Measurements from ENCODE around the gene OR1N2.
"Not testable (repeated sequence)": the region's sequence is repeated elsewhere in the genome, so short reads cannot be mapped to it uniquely, and the experiment has no call there.

OR1N2 gene, protein sequence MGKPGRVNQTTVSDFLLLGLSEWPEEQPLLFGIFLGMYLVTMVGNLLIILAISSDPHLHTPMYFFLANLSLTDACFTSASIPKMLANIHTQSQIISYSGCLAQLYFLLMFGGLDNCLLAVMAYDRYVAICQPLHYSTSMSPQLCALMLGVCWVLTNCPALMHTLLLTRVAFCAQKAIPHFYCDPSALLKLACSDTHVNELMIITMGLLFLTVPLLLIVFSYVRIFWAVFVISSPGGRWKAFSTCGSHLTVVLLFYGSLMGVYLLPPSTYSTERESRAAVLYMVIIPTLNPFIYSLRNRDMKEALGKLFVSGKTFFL

DNA sequence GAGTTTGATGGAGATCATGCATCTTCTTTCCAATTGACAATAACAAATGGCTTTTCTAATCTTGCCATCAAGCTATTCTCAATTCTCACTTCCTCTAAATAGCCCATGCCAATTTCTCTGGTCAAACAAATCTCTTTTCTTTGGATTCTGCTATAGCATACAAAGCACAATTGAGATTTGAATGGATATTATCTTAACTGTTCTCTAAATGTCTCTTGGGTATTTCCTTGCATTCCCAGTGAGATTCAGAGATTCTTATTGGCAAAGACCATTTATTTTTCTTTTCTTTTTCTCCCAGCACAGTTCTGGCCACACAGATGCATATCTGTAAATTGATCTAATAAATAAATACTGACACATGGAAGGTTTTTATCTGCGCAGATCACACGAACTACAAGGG is at the start of gene OR1N2:
TSS of gene OR1N2 (plus strand) at position 301 of the 400 bp plus-strand sequence. CDS start 100 bp downstream, outside the sequence.
- no peak for DNase-seq

DNA sequence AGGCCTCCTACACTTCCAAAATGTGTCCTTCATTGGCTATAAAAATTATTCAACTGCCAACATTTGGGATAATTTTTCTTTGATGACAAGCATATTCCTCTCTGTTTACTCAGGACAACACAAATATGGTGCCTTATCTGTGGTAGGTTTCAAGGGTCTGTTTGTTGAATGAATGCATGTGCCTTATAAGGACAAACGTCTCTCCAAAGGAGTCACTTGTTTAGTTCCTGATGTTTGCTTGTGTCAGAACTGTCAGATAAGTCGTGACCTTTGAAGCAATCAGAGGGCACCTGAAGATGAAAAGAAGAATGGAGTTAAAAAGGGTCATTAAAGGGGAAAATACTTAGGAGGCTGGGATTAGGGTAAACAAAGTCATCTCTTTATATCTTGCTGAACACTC is 45.9 kb upstream of the OR1N2 start:
- no peak for DNase-seq

DNA sequence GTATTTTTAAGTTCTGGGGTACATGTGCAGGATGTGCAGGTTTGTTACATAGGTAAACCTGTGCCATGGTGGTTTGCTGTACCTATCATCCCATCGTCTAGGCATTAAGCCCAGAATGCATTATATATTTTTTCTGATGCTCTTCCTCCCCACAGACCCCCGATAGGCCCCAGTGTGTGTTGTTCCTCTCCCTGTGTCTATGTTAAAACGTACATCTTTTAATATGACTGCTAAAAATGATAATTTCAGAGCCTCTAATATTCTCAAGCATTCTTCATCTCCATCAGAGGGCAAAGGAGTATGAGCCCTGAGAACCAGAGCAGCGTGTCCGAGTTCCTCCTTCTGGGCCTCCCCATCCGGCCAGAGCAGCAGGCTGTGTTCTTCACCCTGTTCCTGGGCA is 42.4 kb upstream of the OR1N2 start, which contains the start of gene OR1J2:
TSS of gene OR1J2 (plus strand) at position 301 of the 400 bp plus-strand sequence. CDS start at position 301, 0 bp downstream.
- DNase-seq: no peak

DNA sequence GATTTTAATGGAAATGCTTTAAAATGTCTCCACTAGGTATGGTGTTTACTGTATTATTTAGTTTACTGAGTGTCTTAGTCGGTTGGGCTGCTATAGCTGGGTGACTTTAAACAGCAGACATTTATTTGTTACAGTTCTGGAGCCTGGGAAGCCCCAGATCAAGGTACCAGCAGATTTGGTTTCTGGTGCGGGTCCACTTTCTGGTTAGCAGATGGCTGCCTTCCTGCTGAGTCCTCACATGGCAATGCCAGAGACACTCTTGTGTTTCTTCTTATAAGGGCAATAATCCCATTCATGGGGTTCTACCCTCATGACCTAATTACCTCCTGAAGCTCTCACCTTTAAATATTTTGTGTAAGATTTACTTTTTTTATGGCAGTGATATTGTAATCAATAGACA is 34.7 kb upstream of the OR1N2 start:
- no peak for DNase-seq

DNA sequence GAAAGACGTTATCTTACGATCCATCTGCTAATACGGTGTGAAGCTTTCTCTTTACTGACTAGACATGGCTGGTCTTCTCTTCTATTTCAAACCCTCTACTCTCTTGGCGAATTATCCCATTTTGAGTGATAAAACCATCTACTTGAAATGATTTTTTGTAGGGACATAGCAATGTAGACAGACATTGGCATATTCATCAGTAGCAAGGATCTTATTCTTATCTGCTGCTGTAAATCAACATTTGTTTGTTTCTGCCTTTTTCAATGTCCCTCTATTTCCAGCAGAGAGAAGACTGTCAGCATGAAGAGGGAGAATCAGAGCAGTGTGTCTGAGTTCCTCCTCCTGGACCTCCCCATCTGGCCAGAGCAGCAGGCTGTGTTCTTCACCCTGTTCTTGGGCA is 34.1 kb upstream of the OR1N2 start, which contains the start of gene OR1J4:
TSS of gene OR1J4 (plus strand) at position 301 of the 400 bp plus-strand sequence. CDS start at position 301, 0 bp downstream.
- DNase-seq: no peak

DNA sequence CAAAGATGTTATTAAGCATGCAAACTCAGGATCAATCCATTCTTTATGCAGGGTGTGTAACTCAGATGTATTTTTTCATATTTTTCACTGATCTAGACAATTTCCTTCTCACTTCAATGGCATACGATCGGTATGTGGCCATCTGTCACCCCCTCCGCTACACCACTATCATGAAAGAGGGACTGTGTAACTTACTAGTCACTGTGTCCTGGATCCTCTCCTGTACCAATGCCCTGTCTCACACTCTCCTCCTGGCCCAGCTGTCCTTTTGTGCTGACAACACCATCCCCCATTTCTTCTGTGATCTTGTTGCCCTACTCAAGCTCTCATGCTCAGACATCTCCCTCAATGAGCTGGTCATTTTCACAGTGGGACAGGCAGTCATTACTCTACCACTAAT is 33.5 kb upstream of the OR1N2 start:
- no peak for DNase-seq

DNA sequence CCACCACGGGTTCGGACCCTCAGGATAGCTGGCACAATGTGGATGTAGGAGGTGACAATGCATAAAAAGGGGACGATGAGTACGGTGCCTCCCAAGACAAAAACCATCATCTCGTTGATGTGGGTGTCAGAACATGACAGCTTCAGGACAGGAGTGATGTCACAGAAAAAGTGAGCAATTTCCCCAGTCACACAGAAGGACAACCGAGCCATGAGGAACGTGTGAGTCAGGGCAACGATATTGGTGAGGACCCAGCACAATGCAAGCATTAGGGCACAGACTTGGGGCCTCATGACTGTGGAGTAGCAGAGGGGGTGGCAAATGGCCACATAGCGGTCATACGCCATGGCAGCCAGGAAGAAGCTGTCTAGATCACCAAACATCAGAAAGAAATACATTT is 26.3 kb upstream of the OR1N2 start:
- DNase-seq: no peak

DNA sequence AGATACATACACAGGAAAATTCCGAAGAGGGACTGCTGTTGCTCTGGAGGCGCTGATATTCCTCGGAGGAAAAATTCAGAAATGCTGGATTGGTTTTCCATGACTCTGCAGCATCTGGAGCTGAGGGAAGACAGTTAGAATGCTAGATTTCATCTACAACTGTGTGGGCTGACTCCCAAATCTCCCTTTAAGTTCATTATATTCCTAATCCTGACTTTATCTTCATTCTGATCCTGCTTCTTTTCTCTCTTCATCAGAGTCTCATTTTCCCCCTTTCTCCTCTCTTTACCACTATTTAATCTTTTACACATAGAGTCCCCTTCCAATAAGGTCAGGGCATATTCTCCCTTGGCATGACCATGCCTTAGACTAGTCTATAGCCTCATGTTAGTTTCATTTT is 25.7 kb upstream of the OR1N2 start, which contains the start of gene OR1N1:
TSS of gene OR1N1 (minus strand) at position 101 of the 400 bp plus-strand sequence. CDS start at position 101, 0 bp downstream.
- no peak for DNase-seq

DNA sequence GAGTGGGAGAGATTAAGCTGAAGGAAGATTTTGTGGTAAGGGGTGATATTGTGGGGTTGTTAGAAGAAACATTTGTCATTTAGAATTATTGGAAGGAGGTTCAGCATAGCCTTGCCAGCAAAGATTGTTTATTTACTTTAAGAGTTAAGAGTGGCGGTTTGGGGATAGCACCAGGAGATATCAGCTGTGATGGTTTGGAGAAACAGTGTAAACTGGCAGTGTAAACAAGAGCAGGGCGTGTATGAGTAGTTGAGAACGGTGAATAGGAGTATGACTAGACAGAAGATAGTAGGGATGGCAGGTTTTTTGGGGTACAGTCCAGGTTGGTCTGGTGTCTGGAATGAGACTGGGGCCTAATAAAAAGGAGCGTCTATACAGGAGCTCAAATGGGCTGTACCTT is 21.8 kb upstream of the OR1N2 start:
- DNase-seq: not testable (repeated sequence)

DNA sequence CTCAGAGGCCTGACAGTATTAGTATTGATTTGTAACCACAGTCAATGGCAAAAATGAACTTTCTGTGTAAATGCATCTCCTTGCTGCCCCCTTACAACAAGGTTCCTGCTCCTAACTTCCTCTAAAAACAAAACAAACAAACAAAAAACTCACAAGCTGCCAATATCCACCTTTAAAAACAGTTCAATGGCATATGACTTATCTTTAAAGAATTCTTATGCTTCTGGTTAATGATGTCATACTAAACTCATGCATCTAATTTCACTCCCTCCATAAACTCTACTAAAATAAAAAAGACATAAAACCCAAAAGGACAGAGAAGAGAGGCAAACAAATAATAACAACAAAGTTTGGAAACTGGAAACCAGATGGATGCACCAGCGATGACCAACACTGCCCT is 16.8 kb upstream of the OR1N2 start:
- DNase-seq: no peak

DNA sequence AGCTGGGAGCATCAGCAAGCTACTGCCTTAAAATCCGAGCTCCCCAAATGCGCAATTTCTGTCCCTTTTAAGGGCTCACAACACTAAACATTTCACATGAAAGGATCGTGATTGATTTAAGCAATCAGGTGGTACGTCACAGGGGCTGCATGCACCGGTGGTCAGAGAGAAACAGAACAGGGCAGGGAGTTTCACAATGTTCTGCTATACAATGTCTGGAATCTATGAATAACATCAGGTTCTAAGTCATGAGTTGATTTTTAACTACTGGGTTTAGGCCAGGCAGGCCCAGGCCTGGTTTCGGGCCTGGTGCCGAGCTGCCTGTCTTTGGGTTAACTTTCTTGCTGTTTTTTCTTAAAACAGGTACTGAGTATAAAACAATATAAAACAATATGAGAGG is 15.8 kb upstream of the OR1N2 start:
- DNase-seq: not testable (repeated sequence)

DNA sequence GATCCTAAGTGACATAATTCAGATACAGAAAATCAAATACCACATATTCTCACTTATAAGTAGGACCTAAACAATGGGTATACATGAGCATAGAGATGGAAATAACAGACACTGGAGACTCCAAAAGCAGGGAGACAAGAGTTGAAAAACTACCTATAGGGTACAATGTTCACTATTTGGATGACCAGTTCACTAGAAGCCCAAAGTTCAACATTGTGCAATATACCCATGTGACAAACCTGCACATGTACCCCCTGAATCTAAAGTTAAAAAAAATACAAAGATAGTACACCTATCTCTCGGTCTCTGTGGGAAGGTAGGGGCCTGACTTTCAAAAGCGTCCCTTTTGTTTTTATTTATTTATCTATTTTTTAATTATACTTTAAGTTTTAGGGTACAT is 14.2 kb upstream of the OR1N2 start:
- DNase-seq: no peak

DNA sequence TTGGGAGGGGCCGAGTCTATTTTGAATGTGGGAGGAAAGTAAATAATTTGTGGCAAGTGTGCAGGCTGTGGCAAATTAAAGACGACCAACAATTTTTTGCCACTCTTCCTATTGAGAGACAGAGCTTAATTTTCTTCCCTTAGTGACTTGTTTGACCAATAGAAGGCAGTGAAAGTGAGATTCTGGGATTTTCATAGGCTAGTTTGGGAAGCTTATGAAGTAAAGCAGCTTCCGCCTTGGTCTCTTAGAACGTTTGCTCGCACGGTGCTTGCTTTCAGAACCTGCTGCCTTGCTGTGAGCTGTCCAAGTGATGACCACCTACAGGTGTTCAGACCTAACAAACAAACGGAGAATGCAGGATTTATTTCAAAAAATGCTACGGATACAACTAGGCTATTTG is 6.7 kb upstream of the OR1N2 start:
- DNase-seq: no peak

DNA sequence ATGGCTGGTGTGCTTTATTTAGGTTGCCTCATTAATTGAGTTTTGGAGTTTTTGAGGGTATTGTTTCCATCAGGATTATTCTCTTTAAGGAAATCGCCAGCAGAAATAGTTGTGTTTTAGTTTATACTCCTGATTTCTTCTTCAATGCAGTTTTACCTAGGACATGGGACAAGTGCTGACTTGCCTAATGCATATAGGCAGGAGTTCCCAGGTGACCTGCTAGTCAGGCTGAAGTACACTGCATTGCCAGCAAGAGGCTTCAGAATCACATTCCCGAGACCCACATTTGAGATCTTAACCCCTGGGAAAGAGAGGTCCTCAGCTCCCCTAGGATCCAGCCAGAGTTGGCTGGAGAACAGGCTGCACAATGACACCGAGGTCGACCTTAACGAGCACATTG is 1.5 kb upstream of the OR1N2 start:
- DNase-seq: no peak

DNA sequence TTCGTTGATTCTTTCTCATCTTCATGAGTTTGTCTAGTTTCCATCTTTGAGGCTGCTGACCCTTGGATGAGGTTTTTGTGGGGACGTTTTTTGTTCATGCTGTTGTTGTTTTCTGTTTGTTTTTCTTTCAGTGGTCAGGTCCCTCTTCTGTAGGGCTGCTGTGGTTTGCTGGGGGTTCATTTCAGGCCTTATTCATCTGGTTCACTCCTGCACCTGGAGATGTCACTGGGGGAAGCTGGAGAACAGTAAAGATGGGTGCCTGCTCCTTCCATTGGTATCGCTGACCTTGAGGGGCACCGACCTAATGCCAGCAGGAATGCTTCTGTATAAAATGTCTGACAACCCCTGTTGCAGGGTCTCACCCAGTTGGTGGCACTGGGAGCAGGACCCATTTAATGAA is 8.5 kb downstream of the OR1N2 start:
- no peak for DNase-seq

DNA sequence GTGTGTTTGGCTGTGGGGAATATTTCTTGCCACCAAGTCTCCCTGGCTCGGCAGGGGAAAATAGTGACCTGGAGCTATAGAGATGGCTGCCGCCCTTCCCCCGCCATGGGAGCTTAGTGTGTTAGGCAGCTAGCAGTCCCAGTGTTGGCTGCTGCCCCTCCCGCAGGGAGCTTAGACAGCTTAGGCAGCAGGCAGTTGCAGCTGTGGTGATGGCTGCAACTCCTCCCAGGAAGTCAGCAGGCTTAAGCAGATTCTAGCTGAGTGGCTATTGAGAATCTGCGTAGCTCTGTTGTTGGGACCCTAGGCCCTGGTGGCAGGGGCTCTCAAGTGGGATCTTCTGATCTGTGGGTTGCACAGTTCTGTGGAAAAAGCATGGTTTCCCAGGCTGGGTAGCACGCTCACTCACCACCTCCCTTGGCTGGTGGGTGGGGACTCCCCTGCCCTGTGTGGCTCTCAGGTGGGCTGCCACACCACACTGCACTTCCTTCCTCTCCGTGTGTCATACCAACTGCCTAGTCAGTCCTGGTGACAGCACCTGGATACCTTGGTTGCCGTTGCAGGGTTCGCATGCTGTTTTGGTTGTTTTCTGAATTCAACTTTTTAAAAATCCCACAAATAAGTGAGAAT is 9.3 kb downstream of the OR1N2 start:
- DNase-seq: no peak

DNA sequence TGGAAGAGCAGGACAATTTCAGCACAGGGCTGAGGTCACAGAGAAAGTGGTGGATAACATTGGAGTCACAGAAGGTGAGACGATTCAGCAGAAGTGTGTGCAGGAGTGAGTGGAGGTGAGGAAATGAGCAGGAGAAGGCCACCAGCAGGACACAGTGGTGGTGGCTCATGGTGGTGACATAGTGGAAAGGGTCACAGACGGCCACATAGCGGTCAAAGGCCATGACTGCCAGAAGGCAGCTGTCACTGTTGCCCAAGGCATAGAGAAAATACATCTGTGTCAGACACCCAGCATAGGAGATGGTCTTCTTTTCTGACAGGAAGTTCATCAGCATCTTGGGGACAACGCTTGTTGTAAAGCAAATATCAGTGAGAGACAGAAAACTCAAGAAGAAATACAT is 15.0 kb downstream of the OR1N2 start:
- no peak for DNase-seq

DNA sequence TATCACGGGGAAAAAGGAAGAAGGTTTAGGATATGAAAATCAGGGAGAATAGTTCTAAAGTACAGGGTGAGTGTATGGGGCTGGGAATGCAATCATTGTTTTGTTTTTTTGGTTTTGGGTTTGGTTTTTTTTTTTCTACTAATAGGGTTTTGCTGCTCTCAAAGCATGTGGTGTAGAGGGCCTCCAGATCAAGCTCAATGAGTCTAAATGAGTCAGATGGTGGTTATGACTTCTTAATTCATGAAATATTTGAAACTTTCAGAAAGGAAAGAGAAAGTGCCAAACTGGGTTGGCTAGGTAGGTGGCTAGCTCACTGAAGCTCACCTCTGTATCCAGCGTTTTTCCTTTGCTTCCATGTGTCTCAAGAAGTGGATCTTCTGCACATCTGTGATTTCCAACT is 19.5 kb downstream of the OR1N2 start:
- DNase-seq: no peak

DNA sequence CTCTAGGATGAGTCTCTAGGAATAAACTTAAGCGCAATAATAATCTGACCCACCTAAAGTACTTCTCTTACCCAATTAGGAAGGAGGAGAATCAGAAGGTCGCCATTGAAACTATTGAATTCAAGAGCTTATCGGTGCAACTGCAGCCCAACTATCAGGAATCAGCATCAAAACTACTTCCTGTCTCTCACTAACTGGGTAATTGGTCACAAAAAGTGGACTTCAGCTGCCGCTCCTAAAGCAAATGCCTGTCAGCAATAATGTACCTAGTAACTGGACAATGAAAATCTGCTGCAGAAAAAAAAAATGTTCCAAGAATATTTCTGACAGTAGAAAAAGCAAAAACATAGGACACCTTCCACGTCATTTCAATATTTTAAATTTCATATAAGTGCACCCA is 27.0 kb downstream of the OR1N2 start:
- no peak for DNase-seq

DNA sequence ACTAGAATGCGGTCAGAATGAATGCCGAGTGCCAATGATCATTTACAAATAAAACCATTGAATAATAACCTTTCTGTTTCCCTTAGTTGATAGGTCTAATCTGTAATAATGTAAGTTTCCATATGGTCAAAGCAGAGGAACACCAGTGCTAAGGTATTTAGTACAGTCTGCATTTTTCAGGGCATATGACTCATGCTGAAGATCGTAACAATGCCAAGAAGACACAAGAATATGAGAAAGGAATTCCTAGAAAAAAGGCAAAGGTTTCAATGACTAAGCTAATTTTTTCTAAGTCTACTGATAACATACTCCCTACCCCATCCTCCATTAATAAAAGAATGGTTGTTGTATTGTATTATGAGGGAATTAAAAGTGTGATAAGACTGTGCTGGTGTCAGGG is 27.4 kb downstream of the OR1N2 start:
- DNase-seq: no peak

DNA sequence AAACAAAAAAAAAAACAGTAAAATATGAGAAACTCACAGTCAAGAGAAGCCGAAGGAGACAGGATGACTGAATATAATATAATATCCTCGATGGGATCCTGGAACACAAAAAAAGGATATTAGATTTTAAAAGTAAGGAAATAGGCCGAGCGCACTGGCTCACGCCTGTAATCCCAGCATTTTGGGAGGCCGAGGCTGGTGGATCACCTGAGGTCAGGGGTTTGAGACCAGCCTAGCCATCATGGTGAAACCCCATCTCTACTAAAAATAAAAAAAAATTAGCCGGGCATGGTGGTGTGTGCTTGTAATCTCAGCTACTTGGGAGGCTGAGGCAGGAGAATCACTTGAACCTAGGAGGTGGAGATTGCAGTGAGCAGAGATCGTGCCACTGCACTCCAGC is 30.4 kb downstream of the OR1N2 start, which contains the start of gene OR1L8:
TSS of gene OR1L8 (minus strand) at position 101 of the 400 bp plus-strand sequence. CDS start 14,907 bp downstream, outside the sequence.
- not testable (repeated sequence) for DNase-seq
